ENCODE data around the gene CLUH.

DNA sequence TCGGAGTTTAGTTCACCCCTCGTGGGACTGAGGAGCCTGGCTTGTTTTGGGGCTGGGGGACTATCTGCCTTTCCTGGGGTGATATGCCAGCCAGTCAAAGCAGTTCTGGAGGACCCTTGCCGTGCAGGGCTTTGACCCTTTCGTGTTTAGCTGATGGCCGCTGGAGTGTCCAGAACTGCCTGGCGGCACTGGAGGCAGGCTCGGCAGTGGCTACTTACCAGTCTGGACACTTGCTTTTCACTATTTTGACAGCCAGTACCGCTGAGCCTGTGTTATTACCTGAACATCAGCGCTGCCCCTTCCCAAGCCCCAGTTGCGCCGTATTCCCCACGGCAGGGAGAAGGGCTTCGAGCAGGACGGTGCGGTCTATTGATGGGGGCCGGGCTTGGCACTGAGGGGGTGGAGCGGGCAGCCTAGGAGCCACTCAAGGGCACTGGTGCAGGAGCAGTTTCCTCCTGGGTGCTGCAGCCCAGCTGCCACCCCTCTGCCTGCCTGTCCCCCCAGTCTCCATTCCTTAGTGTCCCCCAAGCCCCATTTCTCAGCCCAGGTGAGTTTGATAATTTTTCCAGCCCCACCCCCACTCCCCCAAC, 19.3 kb upstream of the CLUH start:
- TF ChIP-seq CTCF (IDR thresholded peaks at IDR 0.05; ENCODE audit: insufficient read depth, low read depth, low read length), result no peak
- no peak for TF ChIP-seq EZH2 (IDR thresholded peaks at IDR 0.05; ENCODE audit: insufficient read depth, low read length)

Measured in astrocyte (in vitro differentiated cells and primary cell).